GM12865 (cell line): ENCODE data around the gene TMEM80.

Experiments
- DNase-seq: peaks from one replicate; pipeline ENCODE4 v3.0.0; 2010; ENCODE audit warnings: low read depth
- H3K4me3 ChIP-seq: 2 replicates; pipeline ENCODE4 v1.5.1; 2011; ENCODE audit warnings: mild to moderate bottlenecking, low read depth, low read length, control low read depth
- CTCF ChIP-seq: IDR thresholded peaks from 2 replicates; pipeline ENCODE4 v1.5.1; 2011; ENCODE audit warnings: low read length, control low read depth, low read depth, inconsistent platforms; ENCODE audit not compliant: insufficient read depth; ENCODE audit errors: missing control alignments

TMEM80 gene

GRCh38 chr11:695288-695537, 403 bp upstream of the TMEM80 start:
- TF ChIP-seq CTCF: no peak
- H3K4me3 ChIP-seq: peak overlapping the region; percentile 81
- DNase-seq: no peak

- TF ChIP-seq CTCF: no peak
- DNase-seq: peak; percentile 41
- H3K4me3 ChIP-seq: peak overlapping the region; percentile 81
These were observed 1.4 kb downstream of the TMEM80 start for GRCh38 chr11:696955-697491.

GRCh38 chr11:697811-698311, 2.2 kb downstream of the TMEM80 start:
- DNase-seq: no peak
- H3K4me3 ChIP-seq: no peak overlapping the region
- TF ChIP-seq CTCF: no peak

GRCh38 chr11:698493-699115, 3.0 kb downstream of the TMEM80 start:
- no peak overlapping the region for H3K4me3 ChIP-seq
- no peak for TF ChIP-seq CTCF
- DNase-seq: no peak

- DNase-seq: no peak
- no peak for TF ChIP-seq CTCF
- no peak overlapping the region for H3K4me3 ChIP-seq
These were observed 3.5 kb downstream of the TMEM80 start for GRCh38 chr11:699116-699508.

GRCh38 chr11:699753-700152, 4.1 kb downstream of the TMEM80 start:
- H3K4me3 ChIP-seq: no peak overlapping the region
- no peak for TF ChIP-seq CTCF
- no peak for DNase-seq

GRCh38 chr11:701741-702461, 6.3 kb downstream of the TMEM80 start:
- no peak for DNase-seq
- TF ChIP-seq CTCF: no peak
- H3K4me3 ChIP-seq: no peak overlapping the region
